ENCODE measurements around the gene MZT2A.
"Not testable (repeated sequence)": the region's sequence is repeated elsewhere in the genome, so short reads cannot be mapped to it uniquely, and the experiment has no call there.

MZT2A gene

DNA sequence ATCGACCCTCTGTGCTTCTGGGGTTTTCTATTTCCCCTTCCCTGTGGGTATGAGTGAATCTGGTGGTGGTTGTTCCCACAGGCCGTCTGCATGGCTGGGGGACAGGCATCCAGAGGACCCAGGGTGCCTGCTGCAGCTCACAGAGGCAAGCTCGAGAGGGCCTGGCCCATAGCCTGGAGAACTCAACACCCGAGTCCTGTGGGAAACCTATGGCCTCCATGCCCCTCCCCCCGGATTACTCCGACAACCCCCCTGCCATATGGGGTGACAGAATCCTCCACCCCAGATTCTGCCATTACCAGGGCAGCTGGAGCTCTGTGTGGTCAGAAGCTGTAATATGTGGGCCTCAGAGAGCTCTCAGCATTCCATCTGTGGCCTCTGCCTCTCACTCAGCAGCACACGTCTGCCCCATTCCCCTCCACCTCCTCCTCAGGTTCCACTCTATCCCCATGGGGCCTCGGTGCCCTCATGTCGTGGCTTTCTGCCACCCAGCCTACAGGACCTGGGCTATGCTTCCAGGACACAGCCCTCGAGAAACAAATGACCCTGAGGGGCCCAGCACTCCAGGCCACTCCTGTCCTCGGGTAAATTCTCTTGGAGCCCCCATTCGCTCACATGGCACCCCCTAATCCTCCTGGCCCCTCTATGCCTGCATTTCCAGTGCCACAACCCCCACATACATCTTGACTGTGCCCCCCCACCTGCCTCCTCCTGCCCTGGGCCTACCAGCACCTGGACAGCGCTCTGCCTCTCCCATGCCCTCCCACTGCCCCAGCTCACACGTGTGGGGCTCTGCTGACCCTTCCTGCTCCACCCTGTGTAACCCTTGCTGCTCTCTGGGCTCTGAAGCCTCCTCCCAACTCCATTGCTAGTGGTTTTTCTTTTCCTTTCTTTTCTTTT lies 3.6 kb downstream of the MZT2A start:
- Histone ChIP-seq H3K27me3 (ENCODE audit: low read depth, low read length) (no peaks in the 10 kb centered on the region), H3K4me3 (ENCODE audit: low read length) (no peak overlapping the region), H2AFZ (ENCODE audit: low read depth, low read length) (no peak overlapping the region), H3K9me3 (ENCODE audit: insufficient read depth, low read length) (no peaks in the 10 kb centered on the region), H3K9ac (ENCODE audit: low read length) (no peak overlapping the region), H3K36me3 (replicated peaks; ENCODE audit: low read depth, low read length) (peaks cover 3% of the 10 kb centered on the region), H3K27ac (ENCODE audit: low read length) (no peak overlapping the region), H3K4me1 (ENCODE audit: low read length) (peaks cover 5% of the 10 kb centered on the region; the same call in 1 of the 2 replicates), H3K79me2 (ENCODE audit: low read length) (peaks cover 54% of the 10 kb centered on the region), H4K20me1 (ENCODE audit: insufficient read depth, low read length) (peaks cover 4% of the 10 kb centered on the region; the same call in 1 of the 2 replicates), H3K4me2 (ENCODE audit: low read length) (no peak overlapping the region)
- TF ChIP-seq EZH2phosphoT487 (IDR thresholded peaks at IDR 0.05; ENCODE audit: low read depth) = no peak
- TF ChIP-seq, protein P1, sequence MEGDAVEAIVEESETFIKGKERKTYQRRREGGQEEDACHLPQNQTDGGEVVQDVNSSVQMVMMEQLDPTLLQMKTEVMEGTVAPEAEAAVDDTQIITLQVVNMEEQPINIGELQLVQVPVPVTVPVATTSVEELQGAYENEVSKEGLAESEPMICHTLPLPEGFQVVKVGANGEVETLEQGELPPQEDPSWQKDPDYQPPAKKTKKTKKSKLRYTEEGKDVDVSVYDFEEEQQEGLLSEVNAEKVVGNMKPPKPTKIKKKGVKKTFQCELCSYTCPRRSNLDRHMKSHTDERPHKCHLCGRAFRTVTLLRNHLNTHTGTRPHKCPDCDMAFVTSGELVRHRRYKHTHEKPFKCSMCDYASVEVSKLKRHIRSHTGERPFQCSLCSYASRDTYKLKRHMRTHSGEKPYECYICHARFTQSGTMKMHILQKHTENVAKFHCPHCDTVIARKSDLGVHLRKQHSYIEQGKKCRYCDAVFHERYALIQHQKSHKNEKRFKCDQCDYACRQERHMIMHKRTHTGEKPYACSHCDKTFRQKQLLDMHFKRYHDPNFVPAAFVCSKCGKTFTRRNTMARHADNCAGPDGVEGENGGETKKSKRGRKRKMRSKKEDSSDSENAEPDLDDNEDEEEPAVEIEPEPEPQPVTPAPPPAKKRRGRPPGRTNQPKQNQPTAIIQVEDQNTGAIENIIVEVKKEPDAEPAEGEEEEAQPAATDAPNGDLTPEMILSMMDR (IDR thresholded peaks at IDR 0.05; ENCODE audit: low read depth, low read length) = no peak

DNA sequence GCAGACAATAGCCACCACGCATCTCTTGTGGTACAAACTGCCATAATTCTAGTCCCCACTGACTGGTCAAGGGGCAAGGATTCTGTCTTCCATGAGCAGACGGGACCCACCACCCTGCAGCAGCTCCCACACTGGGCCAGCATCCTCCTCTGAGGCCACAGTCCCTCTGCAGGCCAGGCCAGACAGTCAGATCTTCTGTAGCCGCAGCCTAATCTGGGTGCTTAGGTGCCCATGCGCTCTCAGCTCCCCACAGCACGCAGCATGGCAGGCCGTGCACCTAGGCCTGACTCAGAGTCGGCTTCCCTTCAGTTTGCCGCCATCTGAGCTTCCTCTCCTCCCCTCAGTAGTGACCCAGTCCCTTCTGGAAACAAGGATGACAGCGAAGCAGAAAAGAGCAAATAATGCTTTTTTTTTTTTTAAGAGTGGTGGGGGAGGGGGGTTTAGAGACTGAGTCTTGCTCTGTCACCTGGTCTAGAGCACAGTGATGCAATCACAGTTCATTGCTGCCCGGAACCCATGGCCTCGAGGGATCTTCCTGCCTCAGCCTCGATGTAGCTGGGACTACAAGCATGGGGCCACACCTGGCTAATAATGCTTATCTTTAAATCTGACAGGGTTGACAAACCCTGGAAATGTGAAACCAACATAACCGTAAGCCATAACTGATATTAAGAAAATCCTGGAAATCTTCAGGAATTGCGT lies 5.8 kb downstream of the MZT2A start:
- H3K36me3 ChIP-seq (replicated peaks; ENCODE audit: low read depth, low read length); H3K9ac ChIP-seq (ENCODE audit: low read length); H4K20me1 ChIP-seq (ENCODE audit: insufficient read depth, low read length); H2AFZ ChIP-seq (ENCODE audit: low read depth, low read length); H3K4me3 ChIP-seq (ENCODE audit: low read length); H3K27me3 ChIP-seq (ENCODE audit: low read depth, low read length); H3K9me3 ChIP-seq (ENCODE audit: insufficient read depth, low read length); H3K4me1 ChIP-seq (ENCODE audit: low read length); H3K4me2 ChIP-seq (ENCODE audit: low read length); H3K27ac ChIP-seq (ENCODE audit: low read length): not testable (repeated sequence)
- peaks cover 41% of the 10 kb centered on the region for H3K79me2 ChIP-seq (ENCODE audit: low read length)

DNA sequence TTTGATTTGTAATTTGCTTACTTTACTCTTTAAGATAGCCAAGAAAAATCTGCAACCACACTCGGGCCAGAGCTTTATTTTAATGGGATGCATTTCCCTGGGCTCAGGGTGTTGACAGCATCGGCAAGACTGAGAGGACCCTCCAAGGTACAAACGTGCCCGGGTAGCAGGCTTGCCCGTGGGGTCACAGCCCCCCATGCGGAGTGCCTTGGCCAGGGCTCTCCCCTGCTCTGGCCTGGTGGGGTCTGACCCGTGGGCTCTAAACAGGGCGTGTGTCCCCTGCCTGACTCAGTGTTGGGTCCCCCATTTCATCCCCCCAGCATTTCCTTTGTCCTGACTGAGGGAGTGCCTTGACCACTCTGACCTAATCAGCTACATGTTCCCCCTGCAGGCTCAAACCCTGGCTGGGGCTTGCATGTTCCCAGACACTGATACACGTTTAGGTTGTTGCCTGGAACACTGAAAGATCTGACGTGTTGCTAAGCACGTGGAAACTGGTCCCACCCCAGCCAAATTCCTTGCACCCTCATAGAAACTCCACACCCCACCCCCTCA lies 7.2 kb downstream of the MZT2A start:
- not testable (repeated sequence) for H3K36me3 ChIP-seq (replicated peaks; ENCODE audit: low read depth, low read length); H3K9ac ChIP-seq (ENCODE audit: low read length); H2AFZ ChIP-seq (ENCODE audit: low read depth, low read length); H3K27me3 ChIP-seq (ENCODE audit: low read depth, low read length); H3K4me3 ChIP-seq (ENCODE audit: low read length); H3K4me2 ChIP-seq (ENCODE audit: low read length); H3K27ac ChIP-seq (ENCODE audit: low read length); H3K9me3 ChIP-seq (ENCODE audit: insufficient read depth, low read length); H4K20me1 ChIP-seq (ENCODE audit: insufficient read depth, low read length); H3K4me1 ChIP-seq (ENCODE audit: low read length)
- H3K79me2 ChIP-seq (ENCODE audit: low read length) = peaks cover 27% of the 10 kb centered on the region

DNA sequence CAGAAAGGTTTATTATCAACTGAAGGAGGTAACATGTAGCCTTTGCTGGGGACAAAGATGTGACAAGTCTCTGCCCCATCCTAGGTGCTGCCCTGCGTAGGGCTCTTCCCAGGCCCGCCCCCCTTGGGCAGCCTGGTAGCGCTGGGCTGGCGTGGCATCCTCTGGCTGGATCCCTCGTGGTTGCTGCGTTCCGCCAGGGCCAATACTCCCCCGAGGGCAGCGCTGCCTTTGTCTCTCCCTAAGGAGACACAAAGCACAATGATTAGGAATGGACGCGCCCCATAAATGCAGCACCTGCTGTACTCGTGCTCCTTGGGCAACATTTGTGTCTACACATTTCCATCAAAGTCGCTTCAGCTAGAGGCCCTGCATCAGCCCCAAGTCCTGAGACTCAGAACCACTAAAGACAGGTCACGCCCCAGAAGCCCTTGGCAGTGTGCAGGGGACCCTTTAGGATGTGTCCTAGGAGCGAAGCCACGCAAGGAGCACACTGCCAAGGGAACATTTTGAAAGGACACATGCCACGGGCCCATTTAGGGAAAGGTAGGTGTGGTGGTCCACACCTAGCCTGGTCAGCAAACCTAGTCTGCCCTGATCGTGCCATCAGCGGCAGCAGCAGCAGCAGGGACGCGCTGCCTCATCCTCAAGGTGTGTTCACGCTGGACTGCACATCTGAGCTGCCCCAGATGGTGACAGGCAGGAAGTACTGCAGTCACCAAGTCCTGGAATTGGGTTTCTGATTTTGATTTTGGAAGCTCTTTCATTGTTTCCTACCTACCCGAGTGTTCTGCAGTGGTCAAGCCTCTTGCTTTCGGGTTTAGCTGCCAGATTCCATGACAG lies 8.0 kb downstream of the MZT2A start:
- H4K20me1 ChIP-seq (ENCODE audit: insufficient read depth, low read length); H3K36me3 ChIP-seq (replicated peaks; ENCODE audit: low read depth, low read length); H3K9ac ChIP-seq (ENCODE audit: low read length); H3K9me3 ChIP-seq (ENCODE audit: insufficient read depth, low read length); H3K27ac ChIP-seq (ENCODE audit: low read length); H2AFZ ChIP-seq (ENCODE audit: low read depth, low read length); H3K4me1 ChIP-seq (ENCODE audit: low read length); H3K4me3 ChIP-seq (ENCODE audit: low read length); H3K27me3 ChIP-seq (ENCODE audit: low read depth, low read length); H3K4me2 ChIP-seq (ENCODE audit: low read length): not testable (repeated sequence)
- H3K79me2 ChIP-seq (ENCODE audit: low read length) = peaks cover 21% of the 10 kb centered on the region

DNA sequence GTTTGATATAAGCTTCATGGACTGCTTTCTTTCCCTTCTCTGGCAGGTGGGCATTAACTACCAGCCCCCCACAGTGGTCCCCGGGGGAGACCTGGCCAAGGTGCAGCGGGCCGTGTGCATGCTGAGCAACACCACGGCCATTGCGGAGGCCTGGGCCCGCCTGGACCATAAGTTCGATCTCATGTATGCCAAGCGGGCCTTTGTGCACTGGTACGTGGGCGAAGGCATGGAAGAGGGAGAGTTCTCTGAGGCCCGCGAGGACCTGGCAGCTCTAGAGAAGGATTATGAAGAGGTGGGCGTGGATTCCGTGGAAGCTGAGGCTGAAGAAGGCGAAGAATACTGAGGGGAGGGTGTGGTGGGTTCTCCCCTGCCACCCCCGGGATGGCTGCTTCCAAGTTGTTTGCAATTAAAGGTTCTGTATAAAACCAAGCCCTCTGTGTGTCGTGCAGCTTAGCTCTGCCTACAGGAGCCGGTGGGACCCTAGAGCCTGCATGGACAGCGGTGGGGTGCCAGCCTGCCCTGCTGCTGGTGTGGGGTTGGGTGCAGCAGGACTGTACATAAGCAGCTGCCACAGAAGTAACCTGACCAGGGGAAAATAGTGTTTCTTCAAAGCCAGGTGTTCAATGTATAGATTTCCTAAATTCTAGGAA lies 9.6 kb downstream of the MZT2A start:
- not testable (repeated sequence) for H3K36me3 ChIP-seq (replicated peaks; ENCODE audit: low read depth, low read length); H3K79me2 ChIP-seq (ENCODE audit: low read length); H3K4me3 ChIP-seq (ENCODE audit: low read length); H3K9me3 ChIP-seq (ENCODE audit: insufficient read depth, low read length); H2AFZ ChIP-seq (ENCODE audit: low read depth, low read length); H3K4me2 ChIP-seq (ENCODE audit: low read length); H3K4me1 ChIP-seq (ENCODE audit: low read length); H4K20me1 ChIP-seq (ENCODE audit: insufficient read depth, low read length); H3K9ac ChIP-seq (ENCODE audit: low read length); H3K27me3 ChIP-seq (ENCODE audit: low read depth, low read length); H3K27ac ChIP-seq (ENCODE audit: low read length)

DNA sequence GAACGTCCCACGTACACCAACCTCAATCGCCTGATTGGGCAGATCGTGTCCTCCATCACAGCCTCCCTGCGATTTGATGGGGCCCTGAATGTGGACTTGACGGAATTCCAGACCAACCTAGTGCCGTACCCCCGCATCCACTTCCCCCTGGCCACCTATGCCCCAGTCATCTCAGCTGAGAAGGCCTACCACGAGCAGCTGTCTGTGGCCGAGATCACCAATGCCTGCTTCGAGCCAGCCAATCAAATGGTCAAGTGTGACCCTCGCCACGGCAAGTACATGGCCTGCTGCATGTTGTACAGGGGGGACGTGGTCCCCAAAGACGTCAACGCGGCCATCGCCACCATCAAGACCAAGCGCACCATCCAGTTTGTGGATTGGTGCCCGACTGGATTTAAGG lies 11.8 kb downstream of the MZT2A start:
- not testable (repeated sequence) for H3K36me3 ChIP-seq (replicated peaks; ENCODE audit: low read depth, low read length)

DNA sequence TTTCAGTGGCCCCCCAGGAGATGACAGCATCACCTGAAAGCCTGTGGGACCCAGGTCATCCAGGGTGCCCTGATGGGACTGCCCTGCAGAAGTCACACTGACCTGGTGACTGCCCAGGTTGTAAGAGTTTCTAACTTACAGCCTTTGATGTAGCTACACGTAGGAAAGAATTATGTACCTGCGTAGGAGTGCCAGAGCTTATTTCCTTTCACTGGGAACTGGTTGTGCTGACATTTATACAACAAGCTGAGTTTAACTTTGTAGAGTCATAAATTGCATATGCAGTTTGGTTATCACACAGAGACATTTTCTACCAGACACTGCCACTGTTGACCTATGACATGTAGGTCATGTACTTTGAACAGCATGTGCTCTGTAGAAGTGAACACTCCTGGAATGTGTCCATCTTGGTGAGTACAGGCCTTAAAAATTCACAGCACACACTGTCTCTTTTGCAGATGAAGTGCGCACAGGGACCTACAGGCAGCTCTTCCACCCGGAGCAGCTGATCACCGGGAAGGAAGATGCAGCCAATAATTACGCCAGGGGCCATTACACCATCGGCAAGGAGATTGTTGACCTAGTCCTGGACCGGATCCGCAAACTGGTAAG lies 13.2 kb downstream of the MZT2A start:
- H3K36me3 ChIP-seq (replicated peaks; ENCODE audit: low read depth, low read length); H3K27me3 ChIP-seq (ENCODE audit: low read depth, low read length); H2AFZ ChIP-seq (ENCODE audit: low read depth, low read length); H3K4me1 ChIP-seq (ENCODE audit: low read length); H3K9me3 ChIP-seq (ENCODE audit: insufficient read depth, low read length); H3K79me2 ChIP-seq (ENCODE audit: low read length); H3K27ac ChIP-seq (ENCODE audit: low read length); H3K9ac ChIP-seq (ENCODE audit: low read length); H3K4me3 ChIP-seq (ENCODE audit: low read length); H3K4me2 ChIP-seq (ENCODE audit: low read length); H4K20me1 ChIP-seq (ENCODE audit: insufficient read depth, low read length): not testable (repeated sequence)

More for the DNA sequence above, 11.8 kb downstream of the MZT2A start:
- not testable (repeated sequence) for H3K9me3 ChIP-seq (ENCODE audit: insufficient read depth, low read length); H2AFZ ChIP-seq (ENCODE audit: low read depth, low read length); H3K4me3 ChIP-seq (ENCODE audit: low read length); H3K9ac ChIP-seq (ENCODE audit: low read length); H3K4me1 ChIP-seq (ENCODE audit: low read length); H3K79me2 ChIP-seq (ENCODE audit: low read length); H3K27me3 ChIP-seq (ENCODE audit: low read depth, low read length); H4K20me1 ChIP-seq (ENCODE audit: insufficient read depth, low read length); H3K27ac ChIP-seq (ENCODE audit: low read length); H3K4me2 ChIP-seq (ENCODE audit: low read length)
